DND-41 (cell line): ENCODE measurements around the gene KIF1A.

Experiments
- EZH2 ChIP-seq: IDR thresholded peaks from 3 replicates; pipeline ENCODE4 v1.6.1; 2012; ENCODE audit warnings: borderline replicate concordance, low read depth, mild to moderate bottlenecking, moderate library complexity, low read length, inconsistent platforms; ENCODE audit not compliant: severe bottlenecking
- TF ChIP-seq, protein P1 (sequence below): IDR thresholded peaks from 2 replicates; pipeline ENCODE4 v1.5.1; 2012; ENCODE audit warnings: borderline replicate concordance, low read length, moderate library complexity, mild to moderate bottlenecking; ENCODE audit not compliant: poor library complexity, severe bottlenecking; ENCODE audit errors: extremely low read depth

DNA sequence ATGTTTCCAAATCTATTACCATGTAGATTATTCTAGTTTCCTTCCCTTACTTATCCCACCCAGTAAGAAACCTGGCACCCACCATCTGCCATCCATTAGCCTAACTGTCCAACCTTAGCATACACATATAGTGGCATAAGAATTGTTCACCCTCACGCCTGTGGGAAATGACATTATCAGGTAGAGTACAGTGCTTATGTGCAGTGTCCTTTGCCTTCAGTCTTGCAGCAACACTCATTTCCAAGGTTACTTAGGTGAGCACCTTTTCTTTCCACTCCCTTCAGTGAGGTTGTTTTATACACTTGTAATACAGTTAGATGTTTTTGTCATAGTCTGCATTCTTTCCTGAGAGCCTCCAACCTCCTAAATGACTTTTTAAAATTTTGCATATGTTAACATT, 155.4 kb downstream of the KIF1A start:
- TF ChIP-seq, protein P1, sequence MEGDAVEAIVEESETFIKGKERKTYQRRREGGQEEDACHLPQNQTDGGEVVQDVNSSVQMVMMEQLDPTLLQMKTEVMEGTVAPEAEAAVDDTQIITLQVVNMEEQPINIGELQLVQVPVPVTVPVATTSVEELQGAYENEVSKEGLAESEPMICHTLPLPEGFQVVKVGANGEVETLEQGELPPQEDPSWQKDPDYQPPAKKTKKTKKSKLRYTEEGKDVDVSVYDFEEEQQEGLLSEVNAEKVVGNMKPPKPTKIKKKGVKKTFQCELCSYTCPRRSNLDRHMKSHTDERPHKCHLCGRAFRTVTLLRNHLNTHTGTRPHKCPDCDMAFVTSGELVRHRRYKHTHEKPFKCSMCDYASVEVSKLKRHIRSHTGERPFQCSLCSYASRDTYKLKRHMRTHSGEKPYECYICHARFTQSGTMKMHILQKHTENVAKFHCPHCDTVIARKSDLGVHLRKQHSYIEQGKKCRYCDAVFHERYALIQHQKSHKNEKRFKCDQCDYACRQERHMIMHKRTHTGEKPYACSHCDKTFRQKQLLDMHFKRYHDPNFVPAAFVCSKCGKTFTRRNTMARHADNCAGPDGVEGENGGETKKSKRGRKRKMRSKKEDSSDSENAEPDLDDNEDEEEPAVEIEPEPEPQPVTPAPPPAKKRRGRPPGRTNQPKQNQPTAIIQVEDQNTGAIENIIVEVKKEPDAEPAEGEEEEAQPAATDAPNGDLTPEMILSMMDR = no peak
- no peak for TF ChIP-seq EZH2
